Posterior vena cava (tissue), 2 donors: ENCODE measurements around the gene CACNA1D. TPM values are rescaled to one million over a fixed set of nuclear protein-coding genes. Genes with fewer than 3 reads are reported as not detected.
"Not testable (repeated sequence)": the region's sequence is repeated elsewhere in the genome, so short reads cannot be mapped to it uniquely, and the experiment has no call there.

Source experiments
- DNase-seq: peaks from one replicate; pipeline ENCODE4 v3.0.0-alpha.2; 2020; ENCODE audit warnings: low spot score
- intact Hi-C, 2 donors: fragments of 100-400 bp; cut with DNase I; formaldehyde crosslinking; loops; one replicate each; pipeline versions ENCODE4 v1.14.1 to v1.14.2; 2022 to 2023
- long read RNA-seq, 2 donors: library from polyadenylated mRNA; unstranded; transcript quantifications; one replicate each; pipeline ENCODE4 v2.0.0, GENCODE V29; 2020 to 2021
- total RNA-seq, 2 donors: library from RNA; stranded (reverse); fragmentation: NEBNext Ultra II Directional; extraction: Animal tissue kit (Norgen Biotek cat#: 25700); gene quantifications; one replicate each; pipeline ENCODE4 v1.2.1, GENCODE V29; 2021
- donor health status: DM: yes; HTN: yes; CAD: no.
- donor health status: DM: yes; HTN: yes; CAD: no.

The CACNA1D gene
- 1 to 10 TPM; 1.1 to 1.9 TPM for total RNA-seq
- long read RNA-seq, donor 1, result 0 reads
- long read RNA-seq, donor 2, partial matches to known transcripts, result 2 of 2 reads
- long read RNA-seq, donor 2, other reads (novel, unspliced or antisense), result 0 of 2 reads

- no peak for DNase-seq
- intact Hi-C loops, result no loop called here
Measured at GRCh38 chr3:53493963-53494791, at the start of gene CACNA1D. Gene CACNA1D (plus strand): TSS chr3:53494611. CDS start chr3:53495167, 556 bp downstream.

- no peak for DNase-seq
Measured at GRCh38 chr3:53457068-53457467, 37.3 kb upstream of the CACNA1D start.

GRCh38 chr3:53460326-53460725 lies 34.1 kb upstream of the CACNA1D start:
- DNase-seq, result no peak
- intact Hi-C loops, result no loop called here

More at GRCh38 chr3:53457068-53457467, 37.3 kb upstream of the CACNA1D start:
- intact Hi-C loops, result no loop called here

- DNase-seq, result no peak
- intact Hi-C loops, result no loop called here
Measured at GRCh38 chr3:53464424-53464823, 30.0 kb upstream of the CACNA1D start.

- DNase-seq, intact Hi-C loops: not testable (repeated sequence)
Measured at GRCh38 chr3:53469758-53470157, 24.7 kb upstream of the CACNA1D start.

- intact Hi-C loops, result no loop called here
- DNase-seq, result no peak
Measured at GRCh38 chr3:53473422-53473821, 21.0 kb upstream of the CACNA1D start.

GRCh38 chr3:53476372-53476771 lies 18.0 kb upstream of the CACNA1D start:
- intact Hi-C loops, result loop anchor here in 1 of 2 donors (5.0 kb wide), 1 partner anchor 296 kb away; no protein-coding TSS in a partner anchor
- not testable (repeated sequence) for DNase-seq

- intact Hi-C loops, result loop anchor here in 1 of 2 donors (5.0 kb wide), 1 partner anchor 295 kb away; no protein-coding TSS in a partner anchor
- DNase-seq, result not testable (repeated sequence)
Measured at GRCh38 chr3:53477689-53478088, 16.7 kb upstream of the CACNA1D start.

- intact Hi-C loops, result loop anchor here in 1 of 2 donors (5.0 kb wide), 1 partner anchor 294 kb away; no protein-coding TSS in a partner anchor
- no peak for DNase-seq
Measured at GRCh38 chr3:53478166-53478830, 16.1 kb upstream of the CACNA1D start.

GRCh38 chr3:53478921-53479664 lies 15.3 kb upstream of the CACNA1D start:
- DNase-seq, result no peak

GRCh38 chr3:53482227-53482626 lies 12.2 kb upstream of the CACNA1D start:
- intact Hi-C loops, result no loop called here
- DNase-seq, result no peak

More at GRCh38 chr3:53478921-53479664, 15.3 kb upstream of the CACNA1D start:
- intact Hi-C loops, result loop anchor here in 1 of 2 donors (5.0 kb wide), 1 partner anchor 293 kb away; no protein-coding TSS in a partner anchor

GRCh38 chr3:53483821-53484220 lies 10.6 kb upstream of the CACNA1D start:
- intact Hi-C loops, result no loop called here
- no peak for DNase-seq

GRCh38 chr3:53484984-53485383 lies 9.4 kb upstream of the CACNA1D start:
- no peak for DNase-seq
- intact Hi-C loops, result no loop called here

- DNase-seq, result no peak
- intact Hi-C loops, result no loop called here
Measured at GRCh38 chr3:53485675-53486403, 8.6 kb upstream of the CACNA1D start.

- intact Hi-C loops, result no loop called here
- DNase-seq, result no peak
Measured at GRCh38 chr3:53486961-53487654, 7.3 kb upstream of the CACNA1D start.

- DNase-seq, result no peak
- intact Hi-C loops, result no loop called here
Measured at GRCh38 chr3:53489386-53489785, 5.0 kb upstream of the CACNA1D start.

GRCh38 chr3:53489787-53490458 lies 4.5 kb upstream of the CACNA1D start:
- DNase-seq, result no peak

More at GRCh38 chr3:53489787-53490458, 4.5 kb upstream of the CACNA1D start:
- intact Hi-C loops, result no loop called here
